HG03460 (cell line): Measurements from ENCODE around the gene TOP2B.

Experiments used
- ATAC-seq: cut with Tn5 transposase; IDR thresholded peaks from one replicate; pipeline ENCODE4 v1.9.1; 2021; ENCODE audit not compliant: unreplicated experiment

TOP2B gene

GRCh38 chr3:25564075-25564474 lies 100.6 kb downstream of the TOP2B start:
- ATAC-seq = no peak

- no peak for ATAC-seq
These were observed 101.1 kb downstream of the TOP2B start for GRCh38 chr3:25563601-25564000.

GRCh38 chr3:25558796-25559195 lies 105.9 kb downstream of the TOP2B start:
- ATAC-seq = no peak

DNA sequence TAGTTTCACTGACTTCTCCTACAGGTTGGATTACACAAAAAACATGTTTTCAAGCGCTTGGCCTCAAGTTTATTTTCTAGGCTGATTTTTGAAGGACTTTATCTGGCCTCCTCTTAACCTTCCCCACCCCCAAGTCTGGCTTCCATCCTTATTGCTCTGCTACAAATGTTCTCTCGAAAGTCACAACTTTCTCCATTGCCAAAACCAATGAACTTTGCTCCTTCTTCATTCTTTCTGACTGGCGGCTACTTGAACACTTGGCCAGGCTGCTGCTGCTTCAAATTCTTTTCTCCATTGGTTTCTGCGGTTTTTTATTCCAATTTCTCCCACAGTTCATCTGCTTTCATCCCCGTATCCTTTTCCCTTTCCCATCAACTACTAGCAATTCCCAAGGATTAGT lies 106.6 kb downstream of the TOP2B start:
- ATAC-seq = no peak

DNA sequence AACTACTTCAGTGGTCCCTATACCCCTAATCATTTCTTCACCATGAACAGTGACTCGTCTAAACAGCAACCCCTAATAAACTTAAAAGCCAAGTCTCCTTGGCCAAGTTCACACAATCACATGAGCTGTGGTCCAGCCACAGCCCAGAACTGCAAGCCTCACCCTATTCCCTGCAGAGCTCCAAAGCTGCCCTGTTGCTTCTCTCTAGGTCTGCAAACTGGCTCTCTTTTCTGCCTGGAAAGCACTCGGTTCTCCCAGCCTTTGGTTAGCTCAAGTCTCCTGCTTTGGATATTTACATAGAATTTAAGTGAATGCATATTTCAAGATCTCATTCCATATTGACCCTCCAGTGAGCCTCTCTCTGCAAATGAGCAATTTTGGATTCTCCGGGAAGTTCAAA lies 107.0 kb downstream of the TOP2B start:
- ATAC-seq = no peak

DNA sequence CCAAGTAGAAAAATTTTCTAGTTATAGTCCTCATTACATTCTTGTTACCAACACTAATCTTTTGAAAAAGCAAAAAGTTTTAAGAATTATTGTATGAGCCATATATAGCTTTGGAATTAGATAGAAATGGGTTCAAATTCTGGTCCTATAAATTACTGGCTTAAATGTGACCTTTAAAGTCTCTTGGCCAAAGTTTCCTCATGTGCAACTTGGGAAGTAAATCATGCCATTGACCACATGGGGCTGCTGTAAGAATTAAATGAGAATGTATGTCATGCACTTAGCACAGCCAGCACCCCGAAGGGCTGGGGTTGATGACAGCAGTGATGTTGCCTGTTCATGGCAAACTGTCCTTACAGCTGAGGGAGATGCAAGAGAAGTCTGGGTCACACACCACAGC lies 108.3 kb downstream of the TOP2B start:
- ATAC-seq = no peak

DNA sequence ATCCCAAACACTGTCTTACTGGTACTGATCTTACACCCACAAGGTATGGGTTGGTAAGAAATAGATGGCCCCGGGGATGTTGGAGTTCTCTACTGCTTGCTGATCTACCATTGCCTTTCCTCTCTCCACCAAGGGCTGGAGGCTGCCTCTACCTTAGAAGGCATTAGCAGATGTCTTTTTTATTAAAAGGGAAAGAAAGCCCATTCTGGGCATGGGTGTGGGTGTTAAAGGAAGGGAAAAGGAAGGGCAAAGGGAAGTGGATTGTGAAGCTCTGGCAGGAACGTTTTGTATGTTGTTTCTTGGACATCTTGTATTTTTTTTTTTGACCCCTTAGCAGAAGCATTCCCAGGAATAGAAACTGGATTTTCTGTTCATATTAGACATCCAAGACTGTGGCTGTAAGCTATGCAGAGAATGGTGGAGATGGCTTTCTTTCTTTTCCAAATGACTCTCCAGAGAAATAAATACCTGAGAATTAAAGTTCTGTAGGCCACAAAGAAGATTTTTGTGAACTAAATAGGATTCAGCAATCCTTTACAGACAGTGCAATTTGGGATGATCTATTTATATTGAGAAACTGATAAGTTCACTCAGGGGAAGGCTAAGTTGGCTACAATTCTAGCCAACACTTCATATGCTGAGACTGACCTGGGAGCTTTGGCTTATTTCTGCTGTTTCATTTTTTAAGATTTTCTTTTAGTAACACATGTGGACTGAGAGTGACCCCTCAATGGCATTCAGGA lies 108.8 kb downstream of the TOP2B start:
- ATAC-seq = no peak

GRCh38 chr3:25554376-25554775 lies 110.3 kb downstream of the TOP2B start:
- no peak for ATAC-seq

GRCh38 chr3:25552251-25552650 lies 112.5 kb downstream of the TOP2B start:
- no peak for ATAC-seq

DNA sequence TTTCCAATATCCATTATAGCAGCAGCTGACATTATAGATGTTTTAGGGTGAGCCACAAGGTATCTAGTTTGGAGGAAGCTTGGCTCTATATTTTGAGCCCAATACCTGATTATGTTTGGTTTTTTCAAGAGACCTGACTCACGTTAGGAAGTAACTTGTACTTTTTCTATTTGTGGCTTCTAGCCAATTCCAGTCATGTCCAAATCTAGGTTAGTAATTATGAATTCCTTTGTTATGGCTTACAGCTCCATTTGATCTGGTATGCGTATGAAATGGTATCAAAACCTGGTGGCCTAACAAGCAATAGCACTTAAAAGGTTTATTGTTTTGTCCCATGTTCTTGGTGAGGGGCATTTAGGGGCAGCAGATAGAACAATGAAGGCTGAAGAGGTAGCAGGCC lies 115.9 kb downstream of the TOP2B start:
- no peak for ATAC-seq

DNA sequence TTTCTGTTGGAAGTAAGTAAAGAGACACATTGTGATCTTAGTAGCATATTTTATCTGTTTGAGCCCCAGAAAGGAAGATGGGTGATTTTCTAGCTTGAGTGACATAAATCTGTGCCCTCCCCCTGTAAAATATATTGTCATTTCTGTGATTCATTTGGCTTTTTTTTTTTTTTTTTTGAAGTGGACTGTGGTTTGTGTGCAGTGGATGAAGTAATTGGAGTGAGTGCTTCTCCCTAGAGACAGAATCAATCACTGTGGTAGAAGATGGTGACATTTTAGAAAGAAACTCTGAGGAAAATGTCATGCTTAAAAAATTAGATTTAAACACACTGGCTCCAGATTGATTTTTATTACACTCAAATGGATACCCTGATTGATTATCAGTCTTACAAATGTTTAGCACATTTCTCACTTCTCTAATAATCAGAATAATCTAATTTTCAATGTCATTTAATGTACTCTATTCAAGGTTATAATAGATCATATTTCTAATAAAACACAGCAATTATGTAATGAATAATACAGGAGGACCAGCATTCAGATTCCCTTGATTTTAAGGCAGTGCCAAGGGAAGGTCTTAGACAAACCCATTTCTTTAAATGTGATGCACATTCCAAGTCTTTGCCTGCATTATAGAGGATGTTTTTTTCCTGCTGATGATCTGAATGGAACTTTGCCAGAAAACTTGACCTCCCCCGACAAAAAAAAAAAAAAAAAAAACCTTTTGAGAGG lies 116.6 kb downstream of the TOP2B start:
- ATAC-seq = no peak
